DOHH2 (cell line): ENCODE results near the gene ITGB4.
A peak's percentile ranks its signal among the peaks of the same experiment; 100 is the strongest.

Experiments
- H3F3A ChIP-seq: fragments of 200-600 bp; sonication (generic), shearing (Covaris generic); 2 replicates; pipeline ENCODE4 v1.6.0; 2016; ENCODE audit warnings: antibody characterized with exemption, mild to moderate bottlenecking; ENCODE audit not compliant: control insufficient read depth, insufficient read depth
- H3K27ac ChIP-seq: fragments of 200-600 bp; sonication (generic); 2 replicates; pipeline ENCODE4 v1.5.1; 2014; ENCODE audit warnings: low read depth, mild to moderate bottlenecking, low read length, moderate library complexity
- H3K27me3 ChIP-seq: fragments of 200-600 bp; sonication (generic); 2 replicates; pipeline ENCODE4 v1.6.1; 2014; ENCODE audit warnings: mild to moderate bottlenecking, low read length, mixed read lengths; ENCODE audit not compliant: control insufficient read depth
- H3K36me3 ChIP-seq: fragments of 200-600 bp; sonication (generic); 2 replicates; pipeline ENCODE4 v1.6.1; 2014; ENCODE audit warnings: mild to moderate bottlenecking, low read length, moderate library complexity, mixed read lengths; ENCODE audit not compliant: control insufficient read depth
- H3K4me1 ChIP-seq: fragments of 200-600 bp; sonication (generic); 2 replicates; pipeline ENCODE4 v1.6.1; 2014; ENCODE audit warnings: mild to moderate bottlenecking, low read length, mixed read lengths; ENCODE audit not compliant: control insufficient read depth
- H3K4me2 ChIP-seq: fragments of 200-600 bp; sonication (generic); 2 replicates; pipeline ENCODE4 v1.6.0; 2014; ENCODE audit warnings: mild to moderate bottlenecking, low read length, moderate library complexity
- H3K4me3 ChIP-seq: fragments of 200-600 bp; sonication (generic); 2 replicates; pipeline ENCODE4 v1.5.1; 2014; ENCODE audit warnings: mild to moderate bottlenecking, low read length, mixed read lengths
- H3K79me2 ChIP-seq: fragments of 200-600 bp; sonication (generic); 2 replicates; pipeline ENCODE4 v1.6.1; 2014; ENCODE audit warnings: mild to moderate bottlenecking, low read length, mixed read lengths; ENCODE audit not compliant: control insufficient read depth
- H3K9me2 ChIP-seq: fragments of 200-600 bp; sonication (generic); replicated peaks from 2 replicates; pipeline ENCODE4 v1.6.1; 2014; ENCODE audit warnings: mild to moderate bottlenecking, low read length, mixed read lengths; ENCODE audit not compliant: control insufficient read depth
- H3K9me3 ChIP-seq: fragments of 200-600 bp; sonication (generic); 2 replicates; pipeline ENCODE4 v1.6.1; 2014; ENCODE audit warnings: antibody characterized with exemption, low read length, mixed read lengths; ENCODE audit not compliant: control insufficient read depth, insufficient read depth
- H4K20me1 ChIP-seq: fragments of 200-600 bp; sonication (generic); 2 replicates; pipeline ENCODE4 v1.6.0; 2014; ENCODE audit warnings: low read depth, mild to moderate bottlenecking, antibody characterized with exemption, low read length, moderate library complexity; ENCODE audit not compliant: control insufficient read depth, insufficient read depth
- EZH2phosphoT487 ChIP-seq: fragments of 200-600 bp; sonication (generic); IDR thresholded peaks from 2 replicates; pipeline ENCODE4 v1.6.1; 2017; ENCODE audit warnings: borderline replicate concordance, mild to moderate bottlenecking, antibody characterized with exemption, low read length, moderate library complexity, mixed read lengths
- TF ChIP-seq, protein P1 (sequence below): fragments of 200-600 bp; sonication (generic); IDR thresholded peaks from one replicate; pipeline ENCODE4 v1.5.1; 2014; ENCODE audit warnings: antibody characterized with exemption, mild to moderate bottlenecking, low read depth, low read length; ENCODE audit not compliant: poor library complexity, severe bottlenecking

ITGB4 gene

GRCh38 chr17:75752802-75753513, 31.7 kb downstream of the ITGB4 start:
- no peaks in the 10 kb centered on the region for H3K27me3 ChIP-seq
- no peaks in the 10 kb centered on the region for H3K9me3 ChIP-seq
- no peaks in the 10 kb centered on the region for H3K9me2 ChIP-seq
- H4K20me1 ChIP-seq, result no peaks in the 10 kb centered on the region
- TF ChIP-seq, protein P1, sequence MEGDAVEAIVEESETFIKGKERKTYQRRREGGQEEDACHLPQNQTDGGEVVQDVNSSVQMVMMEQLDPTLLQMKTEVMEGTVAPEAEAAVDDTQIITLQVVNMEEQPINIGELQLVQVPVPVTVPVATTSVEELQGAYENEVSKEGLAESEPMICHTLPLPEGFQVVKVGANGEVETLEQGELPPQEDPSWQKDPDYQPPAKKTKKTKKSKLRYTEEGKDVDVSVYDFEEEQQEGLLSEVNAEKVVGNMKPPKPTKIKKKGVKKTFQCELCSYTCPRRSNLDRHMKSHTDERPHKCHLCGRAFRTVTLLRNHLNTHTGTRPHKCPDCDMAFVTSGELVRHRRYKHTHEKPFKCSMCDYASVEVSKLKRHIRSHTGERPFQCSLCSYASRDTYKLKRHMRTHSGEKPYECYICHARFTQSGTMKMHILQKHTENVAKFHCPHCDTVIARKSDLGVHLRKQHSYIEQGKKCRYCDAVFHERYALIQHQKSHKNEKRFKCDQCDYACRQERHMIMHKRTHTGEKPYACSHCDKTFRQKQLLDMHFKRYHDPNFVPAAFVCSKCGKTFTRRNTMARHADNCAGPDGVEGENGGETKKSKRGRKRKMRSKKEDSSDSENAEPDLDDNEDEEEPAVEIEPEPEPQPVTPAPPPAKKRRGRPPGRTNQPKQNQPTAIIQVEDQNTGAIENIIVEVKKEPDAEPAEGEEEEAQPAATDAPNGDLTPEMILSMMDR, result no peak
- no peak for TF ChIP-seq EZH2phosphoT487
- peaks cover 4% of the 10 kb centered on the region for H3F3A ChIP-seq
- H3K79me2 ChIP-seq, result no peaks in the 10 kb centered on the region
- peak overlapping the region; percentile 78 for H3K4me2 ChIP-seq
- peaks cover 36% of the 10 kb centered on the region for H3K4me1 ChIP-seq
- no peaks in the 10 kb centered on the region for H3K36me3 ChIP-seq
- no peak overlapping the region for H3K27ac ChIP-seq
- H3K4me3 ChIP-seq, result peak overlapping the region; percentile 81

GRCh38 chr17:75753514-75754377, 32.5 kb downstream of the ITGB4 start:
- H3K27me3 ChIP-seq, result no peaks in the 10 kb centered on the region
- H3K79me2 ChIP-seq, result no peaks in the 10 kb centered on the region
- peak overlapping the region; percentile 81 for H3K4me3 ChIP-seq
- H3F3A ChIP-seq, result peaks cover 4% of the 10 kb centered on the region
- H4K20me1 ChIP-seq, result no peaks in the 10 kb centered on the region
- H3K9me3 ChIP-seq, result no peaks in the 10 kb centered on the region
- H3K4me2 ChIP-seq, result peak overlapping the region; percentile 78
- no peaks in the 10 kb centered on the region for H3K9me2 ChIP-seq
- peaks cover 34% of the 10 kb centered on the region for H3K4me1 ChIP-seq
- no peak for TF ChIP-seq EZH2phosphoT487
- TF ChIP-seq, protein P1, result peak; percentile 72
- no peaks in the 10 kb centered on the region for H3K36me3 ChIP-seq
- no peak overlapping the region for H3K27ac ChIP-seq

- Histone ChIP-seq H3K9me2 (no peaks in the 10 kb centered on the region), H3F3A (peaks cover 4% of the 10 kb centered on the region), H4K20me1 (no peaks in the 10 kb centered on the region), H3K27ac (no peak overlapping the region), H3K9me3 (no peaks in the 10 kb centered on the region), H3K27me3 (no peaks in the 10 kb centered on the region), H3K79me2 (no peaks in the 10 kb centered on the region), H3K36me3 (no peaks in the 10 kb centered on the region), H3K4me1 (peaks cover 26% of the 10 kb centered on the region), H3K4me3 (peak overlapping the region; percentile 81), H3K4me2 (peak overlapping the region; percentile 78)
- TF ChIP-seq EZH2phosphoT487, result no peak
- TF ChIP-seq, protein P1, result no peak
Measured at GRCh38 chr17:75754378-75755204, 33.3 kb downstream of the ITGB4 start.
